ENCODE results near the gene CHCHD5. TPM values are rescaled to one million over a fixed set of nuclear protein-coding genes. Genes with fewer than 3 reads are reported as not detected.

The CHCHD5 gene
- polyA plus RNA-seq, 4 donors: 28.0 to 50.8 (median 38.8) TPM

Other genes starting within 250 kb of the CHCHD5 start
- 1 to 10 TPM in 2 of 4 donors, under 1 TPM in 1, not detected in 1; 0.67 to 3.7 (median 1.6) TPM for gene RGPD8, start 151.0 kb upstream of the CHCHD5 start, polyA plus RNA-seq
- gene TTL, start 102.5 kb upstream of the CHCHD5 start, polyA plus RNA-seq: 10 to 100 TPM in 1 of 4 donors, 1 to 10 TPM in 3; 3.6 to 10.6 (median 7.1) TPM
- gene POLR1B, start 42.1 kb upstream of the CHCHD5 start, polyA plus RNA-seq: 10 to 100 TPM in 1 of 4 donors, 1 to 10 TPM in 3; 3.8 to 21.8 (median 6.0) TPM
- gene SLC20A1, start 61.3 kb downstream of the CHCHD5 start, polyA plus RNA-seq: 10 to 100 TPM; 14.8 to 32.4 (median 25.7) TPM
- under 1 TPM in 2 of 4 donors, not detected in 2; 0.04 to 0.86 TPM for gene NT5DC4, start 136.4 kb downstream of the CHCHD5 start, polyA plus RNA-seq
- gene CKAP2L, start 180.0 kb downstream of the CHCHD5 start, polyA plus RNA-seq: 1 to 10 TPM in 2 of 4 donors, not detected in 2; 3.6 to 8.0 TPM
- under 1 TPM in 2 of 4 donors, not detected in 2; 0.06 to 0.24 TPM for gene IL1A, start 199.9 kb downstream of the CHCHD5 start, polyA plus RNA-seq